ENCODE data around the gene BAZ2A. TPM values are rescaled to one million over a fixed set of nuclear protein-coding genes. Genes with fewer than 3 reads are reported as not detected.
"Not testable (repeated sequence)": the region's sequence is repeated elsewhere in the genome, so short reads cannot be mapped to it uniquely, and the experiment has no call there.

Gene BAZ2A
- 40.2 TPM for polyA plus RNA-seq (2012; ENCODE audit: missing spikeins)

GRCh38 chr12:56630180-56630632, at the start of gene BAZ2A:
BAZ2A (minus strand) TSS chr12:56630326; CDS start chr12:56617530, 12,796 bp downstream.
- DNase-seq (ENCODE audit: insufficient read length) (peak; percentile 91), FAIRE-seq (peak; percentile 76)
- TF ChIP-seq POLR2A (IDR thresholded peaks at IDR 0.05; ENCODE audit: low read depth, low read length) (no peak), TAF1 (IDR thresholded peaks at IDR 0.05; ENCODE audit: borderline replicate concordance, low read depth, low read length) (0 out of 2 replicates have a peak, but pooled peaks have one; percentile 35), POLR2AphosphoS5 (IDR thresholded peaks at IDR 0.05; ENCODE audit: low read depth, low read length) (no peak)

- no peak for FAIRE-seq
- DNase-seq (ENCODE audit: insufficient read length): no peak
- TF ChIP-seq TAF1 (IDR thresholded peaks at IDR 0.05; ENCODE audit: borderline replicate concordance, low read depth, low read length) (no peak), POLR2AphosphoS5 (IDR thresholded peaks at IDR 0.05; ENCODE audit: low read depth, low read length) (peak; percentile 49; the same call in 1 of the 2 replicates), POLR2A (IDR thresholded peaks at IDR 0.05; ENCODE audit: low read depth, low read length) (peak; percentile 34; the same call in 1 of the 2 replicates)
Measured at GRCh38 chr12:56678852-56679251, 48.7 kb upstream of the BAZ2A start.

GRCh38 chr12:56677680-56678079, 47.6 kb upstream of the BAZ2A start:
- FAIRE-seq (no peak), DNase-seq (ENCODE audit: insufficient read length) (no peak)
- TF ChIP-seq POLR2A (IDR thresholded peaks at IDR 0.05; ENCODE audit: low read depth, low read length): no peak
- no peak for TF ChIP-seq POLR2AphosphoS5 (IDR thresholded peaks at IDR 0.05; ENCODE audit: low read depth, low read length)
- TF ChIP-seq TAF1 (IDR thresholded peaks at IDR 0.05; ENCODE audit: borderline replicate concordance, low read depth, low read length): no peak

DNA sequence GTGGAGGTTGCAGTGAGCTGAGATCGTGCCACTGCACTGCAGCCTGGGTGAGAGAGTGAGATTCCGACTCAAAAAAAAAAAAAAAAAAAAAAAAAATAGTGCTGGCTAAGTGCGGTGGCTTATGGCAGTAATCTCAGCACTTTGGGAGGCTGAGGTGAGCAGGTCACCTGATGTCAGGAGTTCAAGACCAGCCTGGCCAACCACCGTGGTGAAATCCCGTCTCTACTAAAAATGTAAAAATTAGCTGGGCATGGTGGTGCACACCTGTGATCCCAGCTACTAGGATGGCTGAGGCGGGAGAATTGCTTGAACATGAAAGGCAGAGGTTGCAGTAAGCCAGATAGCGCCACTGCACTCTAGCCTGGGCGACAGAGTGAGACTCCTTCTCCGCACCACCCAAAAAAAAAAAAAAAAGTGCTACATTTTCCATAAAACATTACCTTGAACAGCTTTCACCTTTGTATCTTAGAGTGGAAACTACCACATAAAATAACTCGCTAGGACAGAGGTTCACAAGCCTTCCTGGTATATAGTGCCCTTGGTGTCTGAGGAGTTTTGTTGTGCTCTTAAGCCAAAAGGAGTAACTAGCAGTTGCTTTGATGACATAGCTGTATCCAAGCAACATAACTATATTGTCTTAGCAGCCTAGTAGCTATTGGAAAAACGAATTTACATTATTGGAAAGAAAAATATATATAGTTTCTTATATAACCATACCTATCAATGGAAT, 46.9 kb upstream of the BAZ2A start:
- TF ChIP-seq TAF1 (IDR thresholded peaks at IDR 0.05; ENCODE audit: borderline replicate concordance, low read depth, low read length): no peak
- TF ChIP-seq POLR2A (IDR thresholded peaks at IDR 0.05; ENCODE audit: low read depth, low read length): no peak
- no peak for TF ChIP-seq POLR2AphosphoS5 (IDR thresholded peaks at IDR 0.05; ENCODE audit: low read depth, low read length)
- DNase-seq (ENCODE audit: insufficient read length) (no peak), FAIRE-seq (no peak)

- TF ChIP-seq POLR2A (IDR thresholded peaks at IDR 0.05; ENCODE audit: low read depth, low read length) (no peak), TAF1 (IDR thresholded peaks at IDR 0.05; ENCODE audit: borderline replicate concordance, low read depth, low read length) (no peak), POLR2AphosphoS5 (IDR thresholded peaks at IDR 0.05; ENCODE audit: low read depth, low read length) (no peak)
- FAIRE-seq: no peak
- no peak for DNase-seq (ENCODE audit: insufficient read length)
Measured at GRCh38 chr12:56671608-56672007, 41.5 kb upstream of the BAZ2A start.

- DNase-seq (ENCODE audit: insufficient read length) (no peak), FAIRE-seq (no peak)
- no peak for TF ChIP-seq POLR2A (IDR thresholded peaks at IDR 0.05; ENCODE audit: low read depth, low read length)
- TF ChIP-seq TAF1 (IDR thresholded peaks at IDR 0.05; ENCODE audit: borderline replicate concordance, low read depth, low read length): no peak
- TF ChIP-seq POLR2AphosphoS5 (IDR thresholded peaks at IDR 0.05; ENCODE audit: low read depth, low read length): no peak
Measured at GRCh38 chr12:56670836-56671235, 40.7 kb upstream of the BAZ2A start.

DNA sequence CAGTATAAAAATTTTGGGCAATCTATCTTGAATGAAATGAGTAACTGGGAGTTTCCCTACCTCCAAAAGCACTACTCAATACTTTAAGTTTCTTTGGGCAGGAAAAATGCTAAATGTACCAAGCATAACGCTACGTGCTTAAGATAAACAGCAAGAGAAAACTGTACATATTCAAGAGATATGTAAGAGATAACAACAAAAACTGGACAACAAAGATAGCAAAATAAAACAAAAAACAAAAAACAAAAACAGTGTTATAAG, 38.0 kb upstream of the BAZ2A start:
- DNase-seq (ENCODE audit: insufficient read length): no peak

GRCh38 chr12:56661979-56662638, 32.0 kb upstream of the BAZ2A start:
- DNase-seq (ENCODE audit: insufficient read length) (no peak), FAIRE-seq (no peak)
- TF ChIP-seq TAF1 (IDR thresholded peaks at IDR 0.05; ENCODE audit: borderline replicate concordance, low read depth, low read length) (no peak), POLR2AphosphoS5 (IDR thresholded peaks at IDR 0.05; ENCODE audit: low read depth, low read length) (peak; percentile 72; the same call in 1 of the 2 replicates), POLR2A (IDR thresholded peaks at IDR 0.05; ENCODE audit: low read depth, low read length) (peak; percentile 64)

More for the DNA sequence above, 38.0 kb upstream of the BAZ2A start:
- no peak for FAIRE-seq
- TF ChIP-seq TAF1 (IDR thresholded peaks at IDR 0.05; ENCODE audit: borderline replicate concordance, low read depth, low read length) (no peak), POLR2A (IDR thresholded peaks at IDR 0.05; ENCODE audit: low read depth, low read length) (no peak), POLR2AphosphoS5 (IDR thresholded peaks at IDR 0.05; ENCODE audit: low read depth, low read length) (no peak)

- FAIRE-seq (no peak), DNase-seq (ENCODE audit: insufficient read length) (no peak)
- no peak for TF ChIP-seq POLR2A (IDR thresholded peaks at IDR 0.05; ENCODE audit: low read depth, low read length)
- TF ChIP-seq TAF1 (IDR thresholded peaks at IDR 0.05; ENCODE audit: borderline replicate concordance, low read depth, low read length): no peak
- TF ChIP-seq POLR2AphosphoS5 (IDR thresholded peaks at IDR 0.05; ENCODE audit: low read depth, low read length): no peak
Measured at GRCh38 chr12:56661560-56661959, 31.4 kb upstream of the BAZ2A start.

DNA sequence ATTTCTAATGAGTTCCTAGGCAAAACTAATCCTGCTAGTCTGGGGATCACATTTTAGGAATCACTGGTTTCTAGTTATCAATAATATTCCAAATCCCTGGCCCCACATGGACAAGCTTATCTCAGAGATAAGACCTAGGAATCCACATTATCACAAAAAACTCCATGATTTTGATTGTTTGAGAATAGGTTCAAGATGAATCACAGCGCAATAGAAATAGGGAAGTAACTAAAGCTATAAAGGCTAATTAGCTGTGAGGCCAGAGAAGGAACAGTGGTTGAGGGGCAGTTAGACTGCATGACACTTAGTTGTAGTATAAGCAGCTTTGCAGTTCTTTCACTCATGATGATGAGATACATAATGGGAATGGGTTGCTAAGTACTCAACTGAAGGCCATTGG, 28.8 kb upstream of the BAZ2A start:
- no peak for TF ChIP-seq POLR2AphosphoS5 (IDR thresholded peaks at IDR 0.05; ENCODE audit: low read depth, low read length)
- no peak for TF ChIP-seq POLR2A (IDR thresholded peaks at IDR 0.05; ENCODE audit: low read depth, low read length)
- no peak for TF ChIP-seq TAF1 (IDR thresholded peaks at IDR 0.05; ENCODE audit: borderline replicate concordance, low read depth, low read length)
- DNase-seq (ENCODE audit: insufficient read length): no peak

GRCh38 chr12:56657416-56658379, 27.6 kb upstream of the BAZ2A start:
- no peak for FAIRE-seq
- TF ChIP-seq TAF1 (IDR thresholded peaks at IDR 0.05; ENCODE audit: borderline replicate concordance, low read depth, low read length) (no peak), POLR2A (IDR thresholded peaks at IDR 0.05; ENCODE audit: low read depth, low read length) (no peak), POLR2AphosphoS5 (IDR thresholded peaks at IDR 0.05; ENCODE audit: low read depth, low read length) (no peak)
- no peak for DNase-seq (ENCODE audit: insufficient read length)

More for the DNA sequence above, 28.8 kb upstream of the BAZ2A start:
- peak; percentile 46 for FAIRE-seq

DNA sequence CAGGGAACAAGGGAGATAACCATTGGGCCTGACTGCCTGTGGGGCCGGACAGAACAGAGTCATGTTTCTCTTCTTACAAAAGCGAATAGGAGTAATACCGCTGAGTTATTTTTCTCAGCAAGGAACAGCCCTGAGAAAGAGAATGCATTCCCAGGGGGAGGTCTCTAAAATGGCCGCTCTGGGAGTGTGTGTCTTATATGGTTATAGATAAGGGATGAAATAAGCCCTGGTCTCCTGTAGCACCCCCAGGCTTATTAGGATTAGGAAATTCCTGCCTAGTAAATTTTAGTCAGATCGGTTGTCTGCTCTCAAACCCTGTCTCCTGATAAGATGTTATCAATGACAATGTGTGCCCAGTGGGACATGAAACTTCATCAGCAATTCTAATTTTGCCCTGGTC, 23.7 kb upstream of the BAZ2A start:
- not testable (repeated sequence) for FAIRE-seq; DNase-seq (ENCODE audit: insufficient read length)

DNA sequence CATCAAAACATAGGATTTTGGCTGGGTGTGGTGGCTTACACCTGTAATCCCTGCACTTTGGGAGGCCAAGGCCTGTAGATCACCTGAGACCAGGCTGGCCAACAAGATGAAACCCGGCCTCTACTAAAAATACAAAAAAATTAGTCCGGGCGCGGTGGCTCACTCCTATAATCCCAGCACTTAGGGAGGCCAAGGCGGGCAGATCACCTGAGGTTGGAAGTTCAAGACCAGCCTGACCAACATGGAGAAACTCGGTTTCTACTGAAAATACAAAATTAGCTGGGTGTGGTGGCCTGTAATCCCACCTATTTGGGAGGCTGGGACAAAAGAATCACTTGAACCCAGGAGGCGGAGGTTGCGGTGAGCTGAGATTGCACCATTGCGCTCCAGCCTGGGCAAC, 17.9 kb upstream of the BAZ2A start:
- not testable (repeated sequence) for FAIRE-seq; DNase-seq (ENCODE audit: insufficient read length)
